Activated naive CD8-positive, alpha-beta T cell treated with anti-CD3 and anti-CD28 coated beads, Interleukin-2, amount 10 ng/mL, durations not matched to agents 7 days and 5 days (primary cell): Measurements from ENCODE around the gene PSMC5. TPM values are rescaled to one million over a fixed set of nuclear protein-coding genes. Genes with fewer than 3 reads are reported as not detected.
"Not testable (repeated sequence)": the region's sequence is repeated elsewhere in the genome, so short reads cannot be mapped to it uniquely, and the experiment has no call there.

ENCODE experiments used
- ATAC-seq: fragments of 150-1000 bp; cut with Tn5 transposase; one replicate; pipeline ENCODE4 v1.10.0; 2021; ENCODE audit warnings: low read depth, moderate library complexity
- POLR2A ChIA-PET: fragments of 350-600 bp; sonication (Branson Sonifier 250); formaldehyde crosslinking; loops from one replicate; lab custom pipeline; 2021; ENCODE audit warnings: antibody characterized with exemption; lab: Charles Lee
- DNase-seq: peaks from one replicate; pipeline ENCODE4 v3.0.0; 2021
- H3K27ac Mint-ChIP-seq: one replicate; pipeline ENCODE4 v1.8.0; 2022; ENCODE audit warnings: mild to moderate bottlenecking, mixed read lengths
- H3K27me3 Mint-ChIP-seq: one replicate; pipeline ENCODE4 v1.8.0; 2022; ENCODE audit warnings: mild to moderate bottlenecking, moderate library complexity, mixed read lengths
- H3K36me3 Mint-ChIP-seq: one replicate; pipeline ENCODE4 v1.8.0; 2021; ENCODE audit warnings: mild to moderate bottlenecking, mixed read lengths
- H3K4me1 Mint-ChIP-seq: one replicate; pipeline ENCODE4 v1.8.0; 2021; ENCODE audit warnings: mixed read lengths
- H3K4me3 Mint-ChIP-seq: one replicate; pipeline ENCODE4 v1.8.0; 2022; ENCODE audit warnings: mild to moderate bottlenecking, moderate library complexity, mixed read lengths
- H3K9me3 Mint-ChIP-seq: one replicate; pipeline ENCODE4 v1.8.0; 2021; ENCODE audit warnings: mixed read lengths
- total RNA-seq, 2 experiments: library from RNA; stranded (reverse); gene quantifications; one replicate each; pipeline ENCODE4 v1.2.3, GENCODE V29; 2021

The PSMC5 gene
- total RNA-seq, result 100 to 1,000 TPM; 132 to 135 TPM

- H3K9me3 Mint-ChIP-seq, result no peaks in the 10 kb centered on the region
- peak within 1 kb of the TSS; percentile 91 for H3K4me3 Mint-ChIP-seq
- peaks cover 59% of the 10 kb centered on the region for H3K4me1 Mint-ChIP-seq
- POLR2A ChIA-PET, result interaction anchor here (0.7 to 7.4 kb wide), 8 partner anchors 7 to 133 kb away, joined by 3 to 83 read pairs (median 6); partner anchors contain the start of genes CCDC47, DDX42 and SMARCD2
- H3K27me3 Mint-ChIP-seq, result no peaks in the 10 kb centered on the region
- H3K36me3 Mint-ChIP-seq, result peaks cover 47% of the 10 kb centered on the region
- peak; percentile 92 for ATAC-seq
- peak within 1 kb of the TSS; percentile 94 for H3K27ac Mint-ChIP-seq
- peak; percentile 93 for DNase-seq
Measured at GRCh38 chr17:63827002-63827800, at the start of gene PSMC5, which contains the start of gene FTSJ3. TSS of gene PSMC5 (plus strand) at chr17:63827431. CDS start at chr17:63827491, 60 bp downstream. TSS of gene FTSJ3 (minus strand) at chr17:63827663. CDS start at chr17:63826902, 761 bp downstream.

- Mint-ChIP-seq H3K4me3 (no peak overlapping the region), H3K27ac (no peak overlapping the region), H3K36me3 (peaks cover 22% of the 10 kb centered on the region), H3K9me3 (no peaks in the 10 kb centered on the region), H3K4me1 (peaks cover 45% of the 10 kb centered on the region), H3K27me3 (no peaks in the 10 kb centered on the region)
- ATAC-seq (no peak), DNase-seq (no peak)
- POLR2A ChIA-PET, result no interaction called here
Measured at GRCh38 chr17:63780507-63780906, 46.7 kb upstream of the PSMC5 start.

- H3K27me3 Mint-ChIP-seq, result no peaks in the 10 kb centered on the region
- H3K36me3 Mint-ChIP-seq, result peaks cover 24% of the 10 kb centered on the region
- no peak overlapping the region for H3K4me3 Mint-ChIP-seq
- POLR2A ChIA-PET, result no interaction called here
- DNase-seq (no peak), ATAC-seq (no peak)
- H3K27ac Mint-ChIP-seq, result no peak overlapping the region
- H3K9me3 Mint-ChIP-seq, result no peaks in the 10 kb centered on the region
- peaks cover 45% of the 10 kb centered on the region for H3K4me1 Mint-ChIP-seq
Measured at GRCh38 chr17:63780928-63781327, 46.3 kb upstream of the PSMC5 start.

- no peak for ATAC-seq
- H3K4me1 Mint-ChIP-seq, result peaks cover 31% of the 10 kb centered on the region
- H3K9me3 Mint-ChIP-seq, result no peaks in the 10 kb centered on the region
- no peak overlapping the region for H3K27ac Mint-ChIP-seq
- DNase-seq, result no peak
- peaks cover 23% of the 10 kb centered on the region for H3K36me3 Mint-ChIP-seq
- no peak overlapping the region for H3K4me3 Mint-ChIP-seq
- POLR2A ChIA-PET, result interaction anchor here (1.2 to 3.1 kb wide), 2 partner anchors 8 to 10 kb away, joined by 3 to 18 read pairs; partner anchors contain the start of genes CCDC47 and DDX42
- H3K27me3 Mint-ChIP-seq, result no peaks in the 10 kb centered on the region
Measured at GRCh38 chr17:63783522-63783921, 43.7 kb upstream of the PSMC5 start.

- Mint-ChIP-seq H3K4me1 (peaks cover 20% of the 10 kb centered on the region), H3K27ac (no peak overlapping the region), H3K4me3 (no peak overlapping the region), H3K27me3 (no peaks in the 10 kb centered on the region), H3K9me3 (no peaks in the 10 kb centered on the region), H3K36me3 (peaks cover 18% of the 10 kb centered on the region)
- DNase-seq (no peak), ATAC-seq (no peak)
- POLR2A ChIA-PET, result interaction anchor here (1.4 kb wide), 1 partner anchor 12 kb away, joined by 5 read pairs; the partner anchor contains the start of genes CCDC47 and DDX42
Measured at GRCh38 chr17:63785556-63785955, 41.7 kb upstream of the PSMC5 start.

- Mint-ChIP-seq H3K4me1 (peaks cover 19% of the 10 kb centered on the region), H3K9me3 (no peaks in the 10 kb centered on the region), H3K4me3 (no peak overlapping the region), H3K36me3 (peaks cover 18% of the 10 kb centered on the region), H3K27me3 (no peaks in the 10 kb centered on the region), H3K27ac (no peak overlapping the region)
- no peak for DNase-seq
- POLR2A ChIA-PET, result interaction anchor here (1.4 kb wide), 1 partner anchor 12 kb away, joined by 5 read pairs; the partner anchor contains the start of genes CCDC47 and DDX42
- no peak for ATAC-seq
Measured at GRCh38 chr17:63786117-63786516, 41.1 kb upstream of the PSMC5 start.

- H3K4me1 Mint-ChIP-seq, result peaks cover 17% of the 10 kb centered on the region
- DNase-seq (no peak), ATAC-seq (no peak)
- no peak overlapping the region for H3K4me3 Mint-ChIP-seq
- H3K36me3 Mint-ChIP-seq, result peaks cover 18% of the 10 kb centered on the region
- H3K27me3 Mint-ChIP-seq, result no peaks in the 10 kb centered on the region
- no peaks in the 10 kb centered on the region for H3K9me3 Mint-ChIP-seq
- POLR2A ChIA-PET, result interaction anchor here (1.4 kb wide), 1 partner anchor 13 kb away, joined by 5 read pairs; the partner anchor contains the start of genes CCDC47 and DDX42
- H3K27ac Mint-ChIP-seq, result no peak overlapping the region
Measured at GRCh38 chr17:63786971-63787711, 40.1 kb upstream of the PSMC5 start.

- peaks cover 6% of the 10 kb centered on the region for H3K4me1 Mint-ChIP-seq
- POLR2A ChIA-PET, result no interaction called here
- no peak overlapping the region for H3K4me3 Mint-ChIP-seq
- no peaks in the 10 kb centered on the region for H3K9me3 Mint-ChIP-seq
- DNase-seq (no peak), ATAC-seq (no peak)
- no peaks in the 10 kb centered on the region for H3K27me3 Mint-ChIP-seq
- H3K27ac Mint-ChIP-seq, result no peak overlapping the region
- H3K36me3 Mint-ChIP-seq, result peaks cover 26% of the 10 kb centered on the region
Measured at GRCh38 chr17:63790057-63790456, 37.2 kb upstream of the PSMC5 start.

GRCh38 chr17:63792055-63792729 is 35.0 kb upstream of the PSMC5 start:
- Mint-ChIP-seq H3K36me3 (peaks cover 28% of the 10 kb centered on the region), H3K9me3 (no peaks in the 10 kb centered on the region), H3K4me1 (peaks cover 5% of the 10 kb centered on the region), H3K27me3 (no peaks in the 10 kb centered on the region), H3K27ac (no peak overlapping the region), H3K4me3 (no peak overlapping the region)
- POLR2A ChIA-PET, result interaction anchor here (0.6 to 1.1 kb wide), 3 partner anchors 50 to 113 kb away, joined by 3 to 6 read pairs (median 4); no protein-coding TSS in a partner anchor
- no peak for DNase-seq
- no peak for ATAC-seq

GRCh38 chr17:63796375-63796774 is 30.9 kb upstream of the PSMC5 start:
- DNase-seq, H3K27me3 Mint-ChIP-seq, H3K27ac Mint-ChIP-seq, H3K4me3 Mint-ChIP-seq, ATAC-seq, H3K4me1 Mint-ChIP-seq, H3K9me3 Mint-ChIP-seq, POLR2A ChIA-PET: not testable (repeated sequence)
- peaks cover 35% of the 10 kb centered on the region for H3K36me3 Mint-ChIP-seq

- H3K4me3 Mint-ChIP-seq, result no peak overlapping the region
- ATAC-seq (no peak), DNase-seq (no peak)
- H3K9me3 Mint-ChIP-seq, result no peaks in the 10 kb centered on the region
- H3K27me3 Mint-ChIP-seq, result no peaks in the 10 kb centered on the region
- no peak overlapping the region for H3K27ac Mint-ChIP-seq
- POLR2A ChIA-PET, result interaction anchor here (0.8 kb wide), 1 partner anchor 25 kb away, joined by 3 read pairs; the partner anchor contains the start of genes CCDC47 and DDX42
- H3K36me3 Mint-ChIP-seq, result peaks cover 36% of the 10 kb centered on the region
- peaks cover 8% of the 10 kb centered on the region for H3K4me1 Mint-ChIP-seq
Measured at GRCh38 chr17:63798572-63799106, 28.6 kb upstream of the PSMC5 start.

- no peak for DNase-seq
- Mint-ChIP-seq H3K27me3 (no peaks in the 10 kb centered on the region), H3K27ac (no peak overlapping the region), H3K4me3 (no peak overlapping the region), H3K9me3 (no peaks in the 10 kb centered on the region), H3K4me1 (peaks cover 4% of the 10 kb centered on the region), H3K36me3 (peaks cover 29% of the 10 kb centered on the region)
- no peak for ATAC-seq
- POLR2A ChIA-PET, result interaction anchor here (0.6 to 0.7 kb wide), 2 partner anchors 104 to 116 kb away, joined by 3 read pairs; no protein-coding TSS in a partner anchor
Measured at GRCh38 chr17:63800783-63801182, 26.4 kb upstream of the PSMC5 start.
